ENCODE results near the gene INSYN2B.
"Not testable (repeated sequence)": the region's sequence is repeated elsewhere in the genome, so short reads cannot be mapped to it uniquely, and the experiment has no call there.

INSYN2B gene

GRCh38 chr5:169840405-169840804, 139.9 kb downstream of the INSYN2B start:
- no peak for DNase-seq

DNA sequence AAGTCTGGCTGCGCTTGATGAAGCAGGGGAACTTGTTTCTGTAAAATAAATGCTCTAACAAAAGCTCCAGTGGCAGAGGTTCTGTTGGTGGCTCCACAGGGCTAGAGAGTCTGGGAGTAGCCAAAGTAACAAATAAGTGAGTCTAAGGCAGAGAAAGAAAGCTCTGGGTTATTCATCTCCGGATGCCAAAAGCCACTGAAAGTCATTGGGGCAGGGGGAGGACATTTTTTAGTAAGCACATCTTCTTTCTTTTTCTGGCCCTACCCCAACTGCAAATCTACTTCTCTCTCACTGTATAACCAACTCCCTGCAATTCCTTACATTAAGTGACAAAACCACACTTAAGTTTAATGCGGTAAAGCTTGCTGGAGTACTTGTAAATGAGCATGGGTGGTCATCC, 141.6 kb downstream of the INSYN2B start:
- no peak for DNase-seq

DNA sequence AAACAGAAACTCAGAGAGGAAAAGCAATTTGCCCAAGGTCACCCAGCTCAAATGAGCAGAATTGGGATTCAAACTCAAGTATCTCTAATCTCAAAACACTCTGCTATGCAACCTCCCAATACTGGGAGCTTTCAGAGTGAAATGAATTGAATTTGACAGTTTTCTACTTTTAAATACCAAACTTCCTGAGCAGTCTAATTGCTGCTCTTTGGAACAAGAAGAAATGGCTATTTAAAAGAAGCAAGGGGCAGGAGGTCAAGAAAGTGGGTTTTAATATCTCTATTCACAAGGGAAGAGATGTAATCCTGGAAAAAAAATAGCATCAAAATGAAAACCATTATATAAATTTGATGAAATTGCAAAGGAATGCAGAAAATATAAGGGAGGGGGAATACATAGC, 142.6 kb downstream of the INSYN2B start:
- DNase-seq = no peak

- DNase-seq = no peak
Measured at GRCh38 chr5:169836835-169837536, 143.3 kb downstream of the INSYN2B start.

GRCh38 chr5:169834540-169834939, 145.8 kb downstream of the INSYN2B start:
- DNase-seq = not testable (repeated sequence)

DNA sequence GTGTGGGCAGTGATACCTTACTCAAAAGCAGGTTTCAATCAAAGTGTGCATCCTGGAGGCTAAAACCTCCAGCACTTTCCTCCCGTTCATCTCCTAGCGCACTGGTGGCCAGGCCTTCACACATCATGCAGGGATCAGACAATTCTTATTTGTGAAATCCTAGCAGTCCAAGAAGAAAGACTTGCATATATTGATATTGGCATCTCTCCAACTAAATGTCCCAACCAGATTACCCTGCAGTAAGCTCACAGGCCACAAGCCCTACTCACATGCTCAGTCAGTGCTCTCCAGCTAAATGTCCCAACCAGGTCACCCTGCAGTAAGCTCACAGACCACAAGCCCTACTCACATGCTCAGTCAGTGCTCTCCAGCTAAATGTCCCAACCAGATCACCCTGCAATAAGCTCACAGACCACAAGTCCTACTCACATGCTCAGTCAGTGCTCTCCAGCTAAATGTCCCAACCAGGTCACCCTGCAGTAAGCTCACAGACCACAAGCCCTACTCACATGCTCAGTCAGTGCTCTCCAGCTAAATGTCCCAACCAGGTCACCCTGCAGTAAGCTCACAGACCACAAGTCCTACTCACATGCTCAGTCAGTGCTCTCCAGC, 146.5 kb downstream of the INSYN2B start:
- not testable (repeated sequence) for DNase-seq

GRCh38 chr5:169832845-169833244, 147.4 kb downstream of the INSYN2B start:
- no peak for DNase-seq

DNA sequence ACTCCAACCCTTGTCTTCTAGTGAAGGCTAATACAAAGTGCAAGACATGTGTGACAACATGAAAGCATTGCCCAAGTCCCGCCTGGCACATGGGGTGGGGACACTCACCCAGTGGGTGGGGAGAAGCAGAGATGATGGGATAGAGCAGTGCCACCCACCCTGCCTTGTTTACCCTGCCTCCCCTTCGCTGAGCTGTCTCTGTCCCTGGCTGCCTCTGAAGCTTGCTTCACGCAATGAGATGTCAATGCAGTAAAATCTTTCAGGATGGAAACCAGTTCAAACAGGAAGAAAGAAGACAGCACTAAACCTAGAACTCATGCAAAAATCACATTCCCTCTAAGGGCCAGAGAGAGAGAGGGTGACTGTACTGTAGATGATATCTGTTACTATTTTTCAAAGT, 148.0 kb downstream of the INSYN2B start:
- no peak for DNase-seq

GRCh38 chr5:169831331-169831730, 149.0 kb downstream of the INSYN2B start:
- DNase-seq = no peak

GRCh38 chr5:169828385-169828784, 151.9 kb downstream of the INSYN2B start:
- DNase-seq = no peak

GRCh38 chr5:169827769-169828168, 152.5 kb downstream of the INSYN2B start:
- no peak for DNase-seq

DNA sequence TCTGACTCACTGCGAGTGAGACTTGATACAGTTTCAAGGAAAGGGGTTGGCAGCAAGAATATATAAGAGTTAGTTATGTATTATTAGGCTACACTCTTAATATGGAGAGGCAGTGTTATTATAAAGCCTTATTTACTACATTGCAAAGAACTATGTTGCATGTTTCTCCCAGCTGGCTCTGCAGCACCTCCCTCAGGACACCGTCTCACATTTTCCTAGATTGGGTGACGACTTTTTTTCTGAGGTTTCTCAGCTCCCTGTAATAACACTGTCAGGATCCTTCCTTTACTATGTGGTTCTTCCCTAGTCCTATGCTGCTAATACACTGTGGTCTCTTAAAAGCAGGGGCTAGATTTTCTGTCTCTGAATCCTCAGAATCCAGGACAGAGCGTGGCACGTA, 153.7 kb downstream of the INSYN2B start:
- DNase-seq = no peak

DNA sequence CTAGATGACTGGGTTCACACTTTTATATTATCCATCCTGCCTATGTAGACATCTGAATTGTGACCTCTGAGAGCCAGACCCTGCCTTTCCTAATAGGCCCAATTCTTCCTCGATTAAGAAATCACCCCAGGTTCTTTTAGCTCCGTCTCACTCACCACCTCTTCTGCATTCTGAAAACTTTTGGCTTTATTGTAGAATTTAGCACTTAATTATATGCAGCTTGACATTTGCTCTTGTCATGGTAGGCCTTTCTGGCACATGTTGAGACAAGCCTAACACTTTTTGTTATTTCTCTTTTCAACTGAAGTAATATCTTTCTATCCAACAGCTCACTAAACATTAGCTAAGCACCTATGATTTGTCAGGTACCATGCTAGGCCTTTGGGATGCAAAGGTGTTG, 163.3 kb downstream of the INSYN2B start:
- no peak for DNase-seq

- DNase-seq = no peak
Measured at GRCh38 chr5:169814522-169814921, 165.8 kb downstream of the INSYN2B start.
